Measurements from ENCODE around the gene DLEC1. TPM values are rescaled to one million over a fixed set of nuclear protein-coding genes. Genes with fewer than 3 reads are reported as not detected.

DLEC1 gene
- polyA plus RNA-seq, 1 experiment: 0.06 TPM

DNA sequence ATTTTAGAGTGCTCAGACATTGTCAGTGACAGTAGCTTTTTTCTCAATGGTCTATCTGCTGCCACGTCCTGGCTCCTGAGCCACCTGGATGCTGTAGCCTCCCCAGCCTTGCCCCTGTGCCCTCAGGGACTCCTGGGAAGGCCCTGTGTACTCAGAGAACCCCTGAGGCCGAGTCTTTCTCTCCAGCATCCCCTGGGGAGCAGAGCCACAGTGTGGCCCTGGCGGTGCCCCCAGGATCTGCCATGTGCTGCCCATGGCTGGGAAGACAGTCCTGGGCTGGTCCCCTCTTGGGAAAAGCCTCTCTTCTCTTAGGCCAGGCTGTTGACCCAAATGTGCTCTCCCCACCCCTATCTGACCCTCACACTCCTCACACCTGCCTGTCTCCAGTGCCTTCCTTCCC is 104.5 kb downstream of the DLEC1 start:
- POLR2A ChIA-PET: no interaction called here

DNA sequence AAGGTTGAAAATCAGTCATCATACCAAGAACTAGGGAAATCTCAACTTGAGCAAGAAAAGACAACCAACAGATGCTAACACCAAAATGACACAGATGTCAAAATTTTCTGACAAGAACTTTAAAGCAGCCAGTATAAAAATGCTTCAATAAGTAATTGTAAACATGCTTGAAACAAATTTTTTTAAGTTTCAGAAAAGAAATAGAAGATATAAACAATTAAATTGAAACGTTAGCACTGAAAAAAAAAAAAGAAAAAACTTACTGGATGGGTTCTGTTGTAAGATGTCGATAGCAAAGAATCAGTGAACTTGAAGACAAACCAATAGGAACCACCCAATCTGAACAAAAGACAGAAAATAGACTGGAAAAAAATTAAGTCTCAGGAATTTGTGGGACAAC is 107.5 kb downstream of the DLEC1 start:
- H3K27me3 ChIP-seq (ENCODE audit: control insufficient read depth, insufficient read depth, low read length): peaks cover 2% of the 10 kb centered on the region; the same call in 1 of the 2 replicates
- peaks cover 6% of the 10 kb centered on the region for H3K36me3 ChIP-seq (ENCODE audit: control insufficient read depth, insufficient read depth, low read length)
- POLR2A ChIA-PET: no interaction called here
- H3K4me3 ChIP-seq (ENCODE audit: low read depth, low read length): no peak overlapping the region
- no peak for DNase-seq (ENCODE audit: low read depth)
- no peak for TF ChIP-seq CTCF (IDR thresholded peaks at IDR 0.05; ENCODE audit: insufficient read depth, low read depth, low read length)
- CTCF ChIA-PET: no interaction called here

More for the DNA sequence above, 104.5 kb downstream of the DLEC1 start:
- TF ChIP-seq CTCF (IDR thresholded peaks at IDR 0.05; ENCODE audit: insufficient read depth, low read depth, low read length): no peak
- CTCF ChIA-PET: no interaction called here
- DNase-seq (ENCODE audit: low read depth): no peak
- Histone ChIP-seq H3K36me3 (ENCODE audit: control insufficient read depth, insufficient read depth, low read length) (peaks cover 12% of the 10 kb centered on the region), H3K4me3 (ENCODE audit: low read depth, low read length) (no peak overlapping the region), H3K27me3 (ENCODE audit: control insufficient read depth, insufficient read depth, low read length) (peaks cover 2% of the 10 kb centered on the region; the same call in 1 of the 2 replicates)

DNA sequence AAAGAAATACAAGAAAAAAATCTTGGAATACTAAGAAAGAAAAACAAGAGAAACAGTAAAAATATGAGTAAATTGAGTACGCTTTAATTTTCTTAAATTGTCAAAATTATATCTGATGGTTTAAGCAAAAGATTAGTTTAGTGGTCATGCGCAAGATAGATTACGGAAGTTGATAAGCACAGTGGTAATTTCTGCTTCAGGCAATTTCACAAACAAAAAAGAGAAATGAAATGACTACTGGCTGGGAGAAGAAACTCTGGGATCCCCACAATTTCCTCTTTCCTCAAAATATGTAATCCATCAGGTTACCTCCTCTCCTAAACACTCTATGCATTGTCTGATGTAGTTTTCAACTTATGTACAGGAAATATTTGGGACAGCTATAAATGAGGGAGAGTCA is 108.4 kb downstream of the DLEC1 start:
- Histone ChIP-seq H3K36me3 (ENCODE audit: control insufficient read depth, insufficient read depth, low read length) (no peaks in the 10 kb centered on the region), H3K4me3 (ENCODE audit: low read depth, low read length) (no peak overlapping the region), H3K27me3 (ENCODE audit: control insufficient read depth, insufficient read depth, low read length) (peaks cover 2% of the 10 kb centered on the region; the same call in 1 of the 2 replicates)
- no peak for TF ChIP-seq CTCF (IDR thresholded peaks at IDR 0.05; ENCODE audit: insufficient read depth, low read depth, low read length)
- ChIA-PET CTCF (no interaction called here), POLR2A (no interaction called here)
- DNase-seq (ENCODE audit: low read depth): no peak

GRCh38 chr3:38148311-38148882 is 109.4 kb downstream of the DLEC1 start:
- TF ChIP-seq CTCF (IDR thresholded peaks at IDR 0.05; ENCODE audit: insufficient read depth, low read depth, low read length): no peak
- POLR2A ChIA-PET: no interaction called here
- CTCF ChIA-PET: no interaction called here
- peaks cover 2% of the 10 kb centered on the region; the same call in 1 of the 2 replicates for H3K27me3 ChIP-seq (ENCODE audit: control insufficient read depth, insufficient read depth, low read length)
- no peak for DNase-seq (ENCODE audit: low read depth)
- H3K4me3 ChIP-seq (ENCODE audit: low read depth, low read length): no peak overlapping the region
- H3K36me3 ChIP-seq (ENCODE audit: control insufficient read depth, insufficient read depth, low read length): no peaks in the 10 kb centered on the region

DNA sequence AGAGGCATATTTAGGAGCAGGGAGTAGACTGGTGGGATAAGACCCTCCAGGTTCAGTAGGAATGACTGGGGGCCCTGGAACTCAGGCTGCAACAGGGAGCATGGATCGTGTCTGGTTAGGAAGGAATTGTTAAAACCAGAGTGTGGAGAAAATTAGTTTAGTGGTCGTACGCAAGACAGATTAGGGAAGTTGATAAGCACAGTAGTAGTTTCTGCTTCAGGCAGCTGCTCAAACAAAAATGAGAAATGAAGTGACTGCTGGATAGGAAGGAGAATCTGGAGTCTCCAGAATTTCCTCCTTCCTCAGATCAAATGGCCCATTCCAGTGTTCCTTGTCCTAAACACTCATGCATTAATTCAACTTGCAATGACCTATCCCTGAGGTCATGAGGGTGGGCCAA is 110.7 kb downstream of the DLEC1 start:
- ChIA-PET POLR2A (no interaction called here), CTCF (no interaction called here)
- H3K27me3 ChIP-seq (ENCODE audit: control insufficient read depth, insufficient read depth, low read length): peaks cover 2% of the 10 kb centered on the region; the same call in 1 of the 2 replicates
- no peak overlapping the region for H3K4me3 ChIP-seq (ENCODE audit: low read depth, low read length)
- H3K36me3 ChIP-seq (ENCODE audit: control insufficient read depth, insufficient read depth, low read length): no peaks in the 10 kb centered on the region
- no peak for DNase-seq (ENCODE audit: low read depth)
- TF ChIP-seq CTCF (IDR thresholded peaks at IDR 0.05; ENCODE audit: insufficient read depth, low read depth, low read length): no peak

Data from BJ (cell line).